ENCODE measurements around the gene SH3GL3.

SH3GL3 gene

GRCh38 chr15:83458381-83458780 is 11.2 kb downstream of the SH3GL3 start:
- no peaks in the 10 kb centered on the region for H3K36me3 ChIP-seq (ENCODE audit: control insufficient read depth in 1 of 2, insufficient read depth in 2 of 2, low read length in 2 of 2)
- no peaks in the 10 kb centered on the region for H3K9me3 ChIP-seq (ENCODE audit: insufficient read depth, low read depth, low read length)
- H3K79me1 ChIP-seq (ENCODE audit: low read length), result no peaks in the 10 kb centered on the region
- H3K4me3 ChIP-seq (ENCODE audit: low read depth, low read length), result no peak overlapping the region
- no peak overlapping the region for H3K9ac ChIP-seq (ENCODE audit: low read length)
- no peak overlapping the region for H4K12ac ChIP-seq (ENCODE audit: low read depth, low read length)
- no peaks in the 10 kb centered on the region for H3K27me3 ChIP-seq (ENCODE audit: insufficient read depth, low read length)
- H2BK12ac ChIP-seq (ENCODE audit: low read length), result no peak overlapping the region
- H3K18ac ChIP-seq (ENCODE audit: low read length), result no peak overlapping the region
- H3K4me1 ChIP-seq (ENCODE audit: control insufficient read depth in 1 of 2, insufficient read depth in 2 of 2, low read length in 2 of 2), result peaks cover 0 to 3% of the 10 kb centered on the region in 2 experiments
- H3K27ac ChIP-seq (ENCODE audit: low read depth, low read length), result no peak overlapping the region
- H4K91ac ChIP-seq (ENCODE audit: low read depth, low read length), result no peak overlapping the region
- no peak overlapping the region for H3K4ac ChIP-seq (ENCODE audit: low read depth, low read length)
- no peak overlapping the region for H2BK120ac ChIP-seq (ENCODE audit: insufficient read depth, low read length, poor library complexity)
- H2AK5ac ChIP-seq (ENCODE audit: low read length), result no peak overlapping the region
- H2BK5ac ChIP-seq (ENCODE audit: low read depth, low read length, poor library complexity), result no peak overlapping the region
- H3K14ac ChIP-seq (ENCODE audit: low read length), result no peak overlapping the region
- no peak overlapping the region for H3K4me2 ChIP-seq (ENCODE audit: low read length)
- DNase-seq, result no peak
- no peak overlapping the region for H2AFZ ChIP-seq (ENCODE audit: insufficient read depth, low read length, poor library complexity)
- no peaks in the 10 kb centered on the region for H3K79me2 ChIP-seq (ENCODE audit: control insufficient read depth, insufficient read depth, low read length, poor library complexity)
- no CpG with 5 or more reads among the region's 3 CpGs for WGBS (ENCODE audit: extremely low coverage, insufficient coverage, insufficient read length)
- no peak overlapping the region for H4K8ac ChIP-seq (ENCODE audit: low read depth, low read length)
- no peak overlapping the region for H3K23ac ChIP-seq (ENCODE audit: low read length)

- no peak overlapping the region for H2BK12ac ChIP-seq (ENCODE audit: low read length)
- no peak overlapping the region for H3K9ac ChIP-seq (ENCODE audit: low read length)
- no peak overlapping the region for H3K14ac ChIP-seq (ENCODE audit: low read length)
- H4K8ac ChIP-seq (ENCODE audit: low read depth, low read length), result no peak overlapping the region
- no peak overlapping the region for H4K91ac ChIP-seq (ENCODE audit: low read depth, low read length)
- no peaks in the 10 kb centered on the region for H3K79me1 ChIP-seq (ENCODE audit: low read length)
- no peak overlapping the region for H3K23ac ChIP-seq (ENCODE audit: low read length)
- no peaks in the 10 kb centered on the region for H3K79me2 ChIP-seq (ENCODE audit: control insufficient read depth, insufficient read depth, low read length, poor library complexity)
- no peak overlapping the region for H4K12ac ChIP-seq (ENCODE audit: low read depth, low read length)
- H2AK5ac ChIP-seq (ENCODE audit: low read length), result no peak overlapping the region
- H3K4ac ChIP-seq (ENCODE audit: low read depth, low read length), result no peak overlapping the region
- DNase-seq, result no peak
- no peak overlapping the region for H3K18ac ChIP-seq (ENCODE audit: low read length)
- peaks cover 0 to 3% of the 10 kb centered on the region in 2 experiments for H3K4me1 ChIP-seq (ENCODE audit: control insufficient read depth in 1 of 2, insufficient read depth in 2 of 2, low read length in 2 of 2)
- no peak overlapping the region for H3K27ac ChIP-seq (ENCODE audit: low read depth, low read length)
- H2BK5ac ChIP-seq (ENCODE audit: low read depth, low read length, poor library complexity), result no peak overlapping the region
- H2AFZ ChIP-seq (ENCODE audit: insufficient read depth, low read length, poor library complexity), result no peak overlapping the region
- H3K4me3 ChIP-seq (ENCODE audit: low read depth, low read length), result no peak overlapping the region
- no CpG with 5 or more reads among the region's 3 CpGs for WGBS (ENCODE audit: extremely low coverage, insufficient coverage, insufficient read length)
- H3K4me2 ChIP-seq (ENCODE audit: low read length), result no peak overlapping the region
- H3K9me3 ChIP-seq (ENCODE audit: insufficient read depth, low read depth, low read length), result no peaks in the 10 kb centered on the region
- H3K36me3 ChIP-seq (ENCODE audit: control insufficient read depth in 1 of 2, insufficient read depth in 2 of 2, low read length in 2 of 2), result no peaks in the 10 kb centered on the region
- no peaks in the 10 kb centered on the region for H3K27me3 ChIP-seq (ENCODE audit: insufficient read depth, low read length)
- no peak overlapping the region for H2BK120ac ChIP-seq (ENCODE audit: insufficient read depth, low read length, poor library complexity)
Measured at GRCh38 chr15:83462026-83462425, 14.9 kb downstream of the SH3GL3 start.

- no peaks in the 10 kb centered on the region for H3K9me3 ChIP-seq (ENCODE audit: insufficient read depth, low read depth, low read length)
- no peak overlapping the region for H3K18ac ChIP-seq (ENCODE audit: low read length)
- no peak overlapping the region for H3K4ac ChIP-seq (ENCODE audit: low read depth, low read length)
- H3K4me2 ChIP-seq (ENCODE audit: low read length), result no peak overlapping the region
- H4K12ac ChIP-seq (ENCODE audit: low read depth, low read length), result no peak overlapping the region
- H4K91ac ChIP-seq (ENCODE audit: low read depth, low read length), result no peak overlapping the region
- no peaks in the 10 kb centered on the region for H3K79me2 ChIP-seq (ENCODE audit: control insufficient read depth, insufficient read depth, low read length, poor library complexity)
- peak; percentile 18 to 77 for DNase-seq
- H2AFZ ChIP-seq (ENCODE audit: insufficient read depth, low read length, poor library complexity), result no peak overlapping the region
- H3K23ac ChIP-seq (ENCODE audit: low read length), result no peak overlapping the region
- H3K14ac ChIP-seq (ENCODE audit: low read length), result no peak overlapping the region
- H2BK12ac ChIP-seq (ENCODE audit: low read length), result no peak overlapping the region
- H3K79me1 ChIP-seq (ENCODE audit: low read length), result no peaks in the 10 kb centered on the region
- H3K27me3 ChIP-seq (ENCODE audit: insufficient read depth, low read length), result no peaks in the 10 kb centered on the region
- H3K36me3 ChIP-seq (ENCODE audit: control insufficient read depth in 1 of 2, insufficient read depth in 2 of 2, low read length in 2 of 2), result no peaks in the 10 kb centered on the region
- H2AK5ac ChIP-seq (ENCODE audit: low read length), result no peak overlapping the region
- H3K9ac ChIP-seq (ENCODE audit: low read length), result no peak overlapping the region
- H3K4me1 ChIP-seq (ENCODE audit: control insufficient read depth in 1 of 2, insufficient read depth in 2 of 2, low read length in 2 of 2), result peaks cover 0 to 3% of the 10 kb centered on the region in 2 experiments
- H2BK120ac ChIP-seq (ENCODE audit: insufficient read depth, low read length, poor library complexity), result no peak overlapping the region
- no peak overlapping the region for H2BK5ac ChIP-seq (ENCODE audit: low read depth, low read length, poor library complexity)
- WGBS (ENCODE audit: extremely low coverage, insufficient coverage, insufficient read length), result no CpG with 5 or more reads among the region's 4 CpGs
- no peak overlapping the region for H4K8ac ChIP-seq (ENCODE audit: low read depth, low read length)
- H3K4me3 ChIP-seq (ENCODE audit: low read depth, low read length), result no peak overlapping the region
- no peak overlapping the region for H3K27ac ChIP-seq (ENCODE audit: low read depth, low read length)
Measured at GRCh38 chr15:83462953-83463433, 15.9 kb downstream of the SH3GL3 start.

- Histone ChIP-seq H2BK120ac (ENCODE audit: insufficient read depth, low read length, poor library complexity) (no peak overlapping the region), H4K8ac (ENCODE audit: low read depth, low read length) (no peak overlapping the region), H3K4me1 (ENCODE audit: control insufficient read depth in 1 of 2, insufficient read depth in 2 of 2, low read length in 2 of 2) (peaks cover 0 to 2% of the 10 kb centered on the region in 2 experiments), H3K4me3 (ENCODE audit: low read depth, low read length) (no peak overlapping the region), H3K4ac (ENCODE audit: low read depth, low read length) (no peak overlapping the region), H2BK5ac (ENCODE audit: low read depth, low read length, poor library complexity) (no peak overlapping the region), H3K79me2 (ENCODE audit: control insufficient read depth, insufficient read depth, low read length, poor library complexity) (no peaks in the 10 kb centered on the region), H3K27ac (ENCODE audit: low read depth, low read length) (no peak overlapping the region), H4K12ac (ENCODE audit: low read depth, low read length) (no peak overlapping the region), H3K27me3 (ENCODE audit: insufficient read depth, low read length) (no peaks in the 10 kb centered on the region), H3K4me2 (ENCODE audit: low read length) (no peak overlapping the region), H2AK5ac (ENCODE audit: low read length) (no peak overlapping the region), H3K36me3 (ENCODE audit: control insufficient read depth in 1 of 2, insufficient read depth in 2 of 2, low read length in 2 of 2) (no peaks in the 10 kb centered on the region), H3K9ac (ENCODE audit: low read length) (no peak overlapping the region), H3K9me3 (ENCODE audit: insufficient read depth, low read depth, low read length) (no peaks in the 10 kb centered on the region), H3K79me1 (ENCODE audit: low read length) (peaks cover 2% of the 10 kb centered on the region), H3K23ac (ENCODE audit: low read length) (no peak overlapping the region), H3K14ac (ENCODE audit: low read length) (no peak overlapping the region), H3K18ac (ENCODE audit: low read length) (no peak overlapping the region), H2AFZ (ENCODE audit: insufficient read depth, low read length, poor library complexity) (no peak overlapping the region), H2BK12ac (ENCODE audit: low read length) (no peak overlapping the region), H4K91ac (ENCODE audit: low read depth, low read length) (no peak overlapping the region)
- DNase-seq, result no peak
Measured at GRCh38 chr15:83470887-83471286, 23.7 kb downstream of the SH3GL3 start.

Data from trophoblast cell (in vitro differentiated cells and primary cell).